SKM-1 (cell line): ENCODE results near the gene GPR12.

Experiments
- DNase-seq: peaks from one replicate; lab custom pipeline; 2025; ENCODE audit not compliant: unreplicated experiment; lab: John Stamatoyannopoulos, UW

GPR12 gene

GRCh38 chr13:26759907-26760831 is at the start of gene GPR12:
TSS of gene GPR12 (minus strand) at chr13:26760786. CDS start at chr13:26759827, 959 bp downstream.
- DNase-seq = no peak

GRCh38 chr13:26810095-26810494 is 49.5 kb upstream of the GPR12 start:
- DNase-seq = no peak

GRCh38 chr13:26806891-26807290 is 46.3 kb upstream of the GPR12 start:
- no peak for DNase-seq

GRCh38 chr13:26787961-26788360 is 27.4 kb upstream of the GPR12 start:
- DNase-seq = no peak

- no peak for DNase-seq
These were observed 26.2 kb upstream of the GPR12 start for GRCh38 chr13:26786651-26787295.

GRCh38 chr13:26785838-26786630 is 25.4 kb upstream of the GPR12 start:
- DNase-seq = no peak

- no peak for DNase-seq
These were observed 24.4 kb upstream of the GPR12 start for GRCh38 chr13:26784704-26785639.

GRCh38 chr13:26780411-26780810 is 19.8 kb upstream of the GPR12 start:
- DNase-seq = no peak

GRCh38 chr13:26779321-26779720 is 18.7 kb upstream of the GPR12 start:
- DNase-seq = no peak

GRCh38 chr13:26772531-26772930 is 11.9 kb upstream of the GPR12 start:
- no peak for DNase-seq

GRCh38 chr13:26771796-26772195 is 11.2 kb upstream of the GPR12 start:
- no peak for DNase-seq

GRCh38 chr13:26762745-26763345 is 2.3 kb upstream of the GPR12 start:
- DNase-seq = no peak

- no peak for DNase-seq
These were observed 421 bp upstream of the GPR12 start for GRCh38 chr13:26760832-26761582.

- no peak for DNase-seq
These were observed 1.2 kb downstream of the GPR12 start for GRCh38 chr13:26759249-26759906.

- DNase-seq = no peak
These were observed 2.0 kb downstream of the GPR12 start for GRCh38 chr13:26758496-26759157.

GRCh38 chr13:26756961-26757360 is 3.6 kb downstream of the GPR12 start:
- DNase-seq = no peak

GRCh38 chr13:26752671-26753070 is 7.9 kb downstream of the GPR12 start:
- no peak for DNase-seq

GRCh38 chr13:26749905-26750304 is 10.7 kb downstream of the GPR12 start:
- DNase-seq = no peak
